ENCODE measurements around the gene DUSP8. TPM values are rescaled to one million over a fixed set of nuclear protein-coding genes. Genes with fewer than 3 reads are reported as not detected.

DUSP8 gene
- polyA plus RNA-seq, 1 donor from 2014 or later: 3.5 TPM

- Histone ChIP-seq H3K9me2 (ENCODE audit: insufficient read depth, low read length) (no peaks in the 10 kb centered on the region), H3K4me2 (ENCODE audit: low read length) (no peak overlapping the region), H4K20me1 (ENCODE audit: insufficient read depth) (no peaks in the 10 kb centered on the region), H3F3A (ENCODE audit: insufficient read depth, low read length, poor library complexity, severe bottlenecking) (no peaks in the 10 kb centered on the region), H3K4me3 (ENCODE audit: low read length) (no peak overlapping the region), H3K27me3 (ENCODE audit: insufficient read depth, low read depth, low read length) (no peaks in the 10 kb centered on the region), H3K36me3 (ENCODE audit: insufficient read depth, low read length) (no peaks in the 10 kb centered on the region), H3K9ac (ENCODE audit: low read length) (no peak overlapping the region), H2AFZ (ENCODE audit: low read depth, low read length) (no peak overlapping the region), H3K9me3 (ENCODE audit: low read length) (no peaks in the 10 kb centered on the region), H3K79me2 (replicated peaks; ENCODE audit: insufficient read depth, low read length) (no peaks in the 10 kb centered on the region), H3K27ac (ENCODE audit: low read length) (no peak overlapping the region)
- TF ChIP-seq RAD21 (conservative IDR thresholded peaks at IDR 0.05) (no peak), EP300 (conservative IDR thresholded peaks at IDR 0.05; ENCODE audit: poor library complexity, severe bottlenecking) (no peak), POLR2AphosphoS5 (IDR thresholded peaks at IDR 0.05) (no peak), MXI1 (conservative IDR thresholded peaks at IDR 0.05; ENCODE audit: poor library complexity, severe bottlenecking) (no peak), SMC3 (conservative IDR thresholded peaks at IDR 0.05; ENCODE audit: poor library complexity) (no peak), TAF1 (IDR thresholded peaks at IDR 0.05; ENCODE audit: low read depth) (no peak), REST (IDR thresholded peaks at IDR 0.05; ENCODE audit: borderline replicate concordance) (no peak), EZH2 (IDR thresholded peaks at IDR 0.05; ENCODE audit: borderline replicate concordance, insufficient read depth, low read length, poor library complexity, severe bottlenecking) (no peak), CTCF (IDR thresholded peaks at IDR 0.05; ENCODE audit: poor library complexity, severe bottlenecking) (no peak)
Observed at GRCh38 chr11:1532014-1532586, 40.0 kb downstream of the DUSP8 start.

GRCh38 chr11:1531449-1532013, 40.5 kb downstream of the DUSP8 start:
- no peaks in the 10 kb centered on the region for H3K79me2 ChIP-seq (replicated peaks; ENCODE audit: insufficient read depth, low read length)

More at GRCh38 chr11:1531449-1532013, 40.5 kb downstream of the DUSP8 start:
- no peaks in the 10 kb centered on the region for H3K9me3 ChIP-seq (ENCODE audit: low read length)
- no peak overlapping the region for H3K9ac ChIP-seq (ENCODE audit: low read length)
- no peak overlapping the region for H2AFZ ChIP-seq (ENCODE audit: low read depth, low read length)
- H3K4me3 ChIP-seq (ENCODE audit: low read length): no peak overlapping the region
- no peaks in the 10 kb centered on the region for H3F3A ChIP-seq (ENCODE audit: insufficient read depth, low read length, poor library complexity, severe bottlenecking)
- H3K4me2 ChIP-seq (ENCODE audit: low read length): no peak overlapping the region
- no peaks in the 10 kb centered on the region for H4K20me1 ChIP-seq (ENCODE audit: insufficient read depth)
- H3K27ac ChIP-seq (ENCODE audit: low read length): no peak overlapping the region
- H3K9me2 ChIP-seq (ENCODE audit: insufficient read depth, low read length): no peaks in the 10 kb centered on the region
- no peaks in the 10 kb centered on the region for H3K36me3 ChIP-seq (ENCODE audit: insufficient read depth, low read length)
- H3K27me3 ChIP-seq (ENCODE audit: insufficient read depth, low read depth, low read length): no peaks in the 10 kb centered on the region
- no peak for TF ChIP-seq TAF1 (IDR thresholded peaks at IDR 0.05; ENCODE audit: low read depth)
- no peak for TF ChIP-seq REST (IDR thresholded peaks at IDR 0.05; ENCODE audit: borderline replicate concordance)
- no peak for TF ChIP-seq EP300 (conservative IDR thresholded peaks at IDR 0.05; ENCODE audit: poor library complexity, severe bottlenecking)
- no peak for TF ChIP-seq EZH2 (IDR thresholded peaks at IDR 0.05; ENCODE audit: borderline replicate concordance, insufficient read depth, low read length, poor library complexity, severe bottlenecking)
- no peak for TF ChIP-seq MXI1 (conservative IDR thresholded peaks at IDR 0.05; ENCODE audit: poor library complexity, severe bottlenecking)
